ENCODE data around the gene CTBP1.

Gene CTBP1

GRCh38 chr4:1164040-1164439, 84.9 kb downstream of the CTBP1 start:
- peaks cover 21% of the 10 kb centered on the region for H3K4me1 Mint-ChIP-seq
- no peaks in the 10 kb centered on the region for H3K9me3 Mint-ChIP-seq
- H3K36me3 Mint-ChIP-seq (ENCODE audit: low read depth) = no peaks in the 10 kb centered on the region
- H3K27me3 Mint-ChIP-seq = peaks cover 3% of the 10 kb centered on the region
- DNase-seq (no peak), ATAC-seq (no peak)
- H3K27ac Mint-ChIP-seq = no peak overlapping the region
- H3K4me3 Mint-ChIP-seq = no peak overlapping the region

All from activated naive CD8-positive, alpha-beta T cell treated with anti-CD3 and anti-CD28 coated beads, Interleukin-2, amount 50 U/mL, for 24 hours (primary cell).